Spleen (tissue), 7 donors: ENCODE measurements around the gene RPL18A.

Experiments
- CTCF ChIP-seq, 11 experiments: fragments of 200-600 bp in 7 of 11; fragments of 450-650 bp in 4 of 11; sonication (generic) in 4 of 11; IDR thresholded peaks in 8 of 11; conservative IDR thresholded peaks in 3 of 11; 1 replicate in 7 of 11; 2 replicates in 4 of 11; pipeline versions ENCODE4 v1.4.0 to v1.8.0; 2016 to 2021; ENCODE audit warnings: antibody characterized with exemption in 11 of 11, inconsistent platforms in 4 of 11, mild to moderate bottlenecking in 1 of 11
- POLR2A ChIP-seq, 3 donors: fragments of 450-650 bp; IDR thresholded peaks; one replicate each; pipeline ENCODE4 v1.5.1; 2017; ENCODE audit warnings: antibody characterized with exemption in 3 of 3, mild to moderate bottlenecking in 1 of 3
- POLR2AphosphoS5 ChIP-seq, 3 donors: sonication (generic); formaldehyde crosslinking; IDR thresholded peaks; one replicate each; pipeline ENCODE4 v1.5.1; 2017; ENCODE audit warnings: antibody characterized with exemption in 3 of 3
- donor health status: DM: no; HTN: no; CAD: no; lungs with moderate emphysema.
- donor health status: DM: no; HTN: no; CAD: no.
- donor health status: DM: no; HTN: no; CAD: no.

DNA sequence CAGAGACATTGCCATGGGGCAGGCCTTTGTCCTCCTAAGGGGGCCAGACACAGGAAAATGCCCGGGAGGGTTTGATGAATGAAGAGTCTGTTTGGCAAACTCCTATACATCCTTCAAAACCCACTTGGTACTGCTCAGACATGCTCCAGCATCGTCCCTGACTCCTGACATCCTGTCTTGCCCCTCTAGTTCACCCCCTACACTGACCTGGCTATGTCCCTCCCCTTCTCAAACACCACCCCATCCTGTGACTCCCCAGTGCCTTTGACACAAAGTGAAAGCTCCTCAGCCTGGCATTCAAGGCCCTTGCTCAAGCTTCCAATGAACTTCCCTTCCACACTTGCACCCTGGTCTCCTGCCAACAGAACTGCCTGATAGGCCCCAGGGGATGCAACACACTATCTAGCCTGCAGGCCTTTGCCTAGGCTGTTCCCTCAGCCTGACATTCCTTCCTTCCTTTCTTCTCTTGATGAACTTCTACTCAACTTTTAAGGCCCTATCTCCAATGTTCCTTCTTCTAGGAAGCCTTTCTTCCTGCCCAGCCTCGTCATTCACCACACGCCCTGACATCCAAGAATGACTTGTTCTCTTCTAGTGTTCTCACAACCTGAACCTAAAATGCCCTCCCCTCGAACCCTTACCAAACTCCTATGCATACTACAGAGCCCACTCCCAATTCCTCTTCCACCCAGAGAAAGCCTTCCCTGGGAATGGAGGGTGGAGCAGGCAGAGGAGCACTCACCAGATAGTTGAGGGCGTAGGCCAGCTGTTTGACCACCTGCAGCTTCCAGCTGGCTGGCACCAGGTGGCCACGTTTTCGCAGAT lies 24.3 kb upstream of the RPL18A start:
- TF ChIP-seq CTCF (IDR thresholded peaks at IDR 0.05 in 8 of 11, conservative IDR thresholded peaks at IDR 0.05 in 3 of 11), result no peak
- no peak for TF ChIP-seq POLR2A (IDR thresholded peaks at IDR 0.05)
- no peak for TF ChIP-seq POLR2AphosphoS5 (IDR thresholded peaks at IDR 0.05)
